ENCODE data around the gene TRIM67. TPM values are rescaled to one million over a fixed set of nuclear protein-coding genes. Genes with fewer than 3 reads are reported as not detected.

Gene TRIM67
- total RNA-seq = under 1 TPM in 1 of 2 donors, not detected in 1; under 0.01 TPM

DNA sequence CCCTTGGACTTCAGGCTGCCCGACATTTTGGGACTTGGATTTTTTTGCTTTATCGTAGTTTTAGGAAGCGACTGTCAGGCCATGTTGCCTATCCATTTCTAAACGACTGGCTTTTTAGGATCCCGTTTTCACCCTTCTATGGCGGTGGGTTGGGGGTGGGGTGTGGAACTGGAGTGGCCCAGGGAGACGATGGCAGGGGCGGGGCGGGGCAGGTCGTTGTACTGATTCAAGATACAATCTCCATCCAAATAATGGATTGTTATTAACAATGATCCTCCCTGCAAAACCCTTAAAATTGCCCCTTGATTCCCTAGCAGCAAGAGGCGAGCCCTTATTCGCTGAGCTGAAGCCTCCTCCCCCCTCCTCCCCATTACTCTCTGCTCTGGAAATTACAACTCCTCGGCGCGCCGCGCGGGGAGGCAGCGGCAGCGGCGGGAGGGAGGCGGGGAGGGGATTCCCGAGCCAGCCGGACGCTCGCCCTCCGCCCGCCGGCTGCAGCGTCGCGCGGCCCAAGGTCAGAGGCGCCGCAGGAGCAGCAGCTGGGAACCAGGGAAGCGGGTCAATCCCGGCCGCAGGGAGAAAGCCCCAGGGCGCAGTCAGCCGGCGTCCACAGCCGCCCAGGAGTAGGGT lies at the start of gene TRIM67:
TRIM67 (plus strand) TSS at position 392 of the 630 bp plus-strand sequence. CDS start 912 bp downstream, outside the sequence.

GRCh38 chr1:231240883-231241735 lies 79.3 kb downstream of the TRIM67 start, which contains the start of gene GNPAT:
GNPAT (plus strand) TSS chr1:231241212; CDS start chr1:231241379, 167 bp downstream.

Other genes with a start within 250 kb of the TRIM67 start
- gene TTC13, start 183.2 kb upstream of the TRIM67 start, total RNA-seq = 10 to 100 TPM; 11.4 to 15.3 TPM
- gene ARV1, start 183.0 kb upstream of the TRIM67 start, total RNA-seq = 10 to 100 TPM; 32.0 to 33.0 TPM
- gene FAM89A, start 121.8 kb upstream of the TRIM67 start, total RNA-seq = 10 to 100 TPM; 36.5 to 57.9 TPM
- 10 to 100 TPM; 34.8 to 43.3 TPM for gene GNPAT, start 79.2 kb downstream of the TRIM67 start, total RNA-seq
- gene EXOC8, start 175.8 kb downstream of the TRIM67 start, total RNA-seq = 10 to 100 TPM; 21.3 to 23.0 TPM
- gene SPRTN, start 176.2 kb downstream of the TRIM67 start, total RNA-seq = 10 to 100 TPM; 15.8 to 19.6 TPM